Stimulated activated naive B cell treated with anti-CD40 and anti-IgM and Interleukin-4, amounts not matched to agents 10 μg/mL and 1 μg/mL and 100 μg/mL, for 72 hours (primary cell): ENCODE results near the gene ANKRD33B.
A peak's percentile ranks its signal among the peaks of the same experiment; 100 is the strongest.

Experiments used
- ATAC-seq, 2 donors: fragments of 150-1000 bp; cut with Tn5 transposase; replicated peaks; 2 replicates each; pipeline ENCODE4 v1.10.0; 2021; ENCODE audit warnings: moderate library complexity in 1 of 2
- DNase-seq: peaks from one replicate; pipeline ENCODE4 v3.0.0; 2021
- H3K27ac Mint-ChIP-seq: one replicate; pipeline ENCODE4 v1.8.0; 2022; ENCODE audit warnings: mild to moderate bottlenecking, mixed read lengths
- H3K27me3 Mint-ChIP-seq, 2 donors: one replicate each; pipeline ENCODE4 v1.8.0; 2022; ENCODE audit warnings: mixed read lengths in 2 of 2
- H3K36me3 Mint-ChIP-seq, 2 donors: one replicate each; pipeline ENCODE4 v1.8.0; 2022; ENCODE audit warnings: mixed read lengths in 2 of 2, mild to moderate bottlenecking in 1 of 2
- H3K4me1 Mint-ChIP-seq, 2 donors: one replicate each; pipeline ENCODE4 v1.8.0; 2022; ENCODE audit warnings: mixed read lengths in 2 of 2, mild to moderate bottlenecking in 1 of 2
- H3K4me3 Mint-ChIP-seq, 2 donors: one replicate each; pipeline ENCODE4 v1.8.0; 2022; ENCODE audit warnings: mild to moderate bottlenecking in 2 of 2, mixed read lengths in 2 of 2, moderate library complexity in 1 of 2
- H3K9me3 Mint-ChIP-seq, 2 donors: one replicate each; pipeline ENCODE4 v1.8.0; 2022; ENCODE audit warnings: mixed read lengths in 2 of 2, mild to moderate bottlenecking in 1 of 2

Gene ANKRD33B

DNA sequence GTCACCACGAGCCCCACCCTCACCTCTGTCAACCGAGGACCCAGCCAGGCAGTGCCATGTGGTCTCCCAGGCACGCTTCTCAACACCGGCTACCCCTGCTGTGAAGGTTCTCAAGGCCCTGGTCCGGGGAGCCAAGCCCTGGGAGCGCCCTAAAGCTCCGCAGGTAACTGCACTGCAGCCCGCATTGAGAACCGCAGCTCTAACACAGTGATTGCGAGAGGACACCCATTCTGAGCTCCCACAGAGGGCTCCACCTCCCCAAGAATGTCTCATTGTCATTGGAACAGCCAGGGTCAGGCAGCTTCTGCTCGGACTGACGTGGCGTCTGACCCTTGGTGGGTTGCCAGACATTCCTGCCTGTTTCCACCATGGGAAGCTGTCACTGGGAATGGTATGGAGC lies 88.3 kb downstream of the ANKRD33B start:
- Mint-ChIP-seq H3K4me3 (no peak overlapping the region), H3K9me3 (no peaks in the 10 kb centered on the region), H3K4me1 (peaks cover 20 to 39% of the 10 kb centered on the region in 2 donors), H3K36me3 (peaks cover 76 to 82% of the 10 kb centered on the region in 2 donors), H3K27ac (no peak overlapping the region), H3K27me3 (no peaks in the 10 kb centered on the region)
- DNase-seq (no peak), ATAC-seq (no peak)

GRCh38 chr5:10652606-10653005 lies 88.7 kb downstream of the ANKRD33B start:
- H3K9me3 Mint-ChIP-seq: no peaks in the 10 kb centered on the region
- H3K27me3 Mint-ChIP-seq: no peaks in the 10 kb centered on the region
- DNase-seq (no peak), ATAC-seq (no peak)
- no peak overlapping the region for H3K27ac Mint-ChIP-seq
- H3K4me3 Mint-ChIP-seq: no peak overlapping the region
- peaks cover 72 to 77% of the 10 kb centered on the region in 2 donors for H3K36me3 Mint-ChIP-seq
- peaks cover 17 to 35% of the 10 kb centered on the region in 2 donors for H3K4me1 Mint-ChIP-seq

GRCh38 chr5:10653043-10653442 lies 89.2 kb downstream of the ANKRD33B start:
- peak overlapping the region; percentile 68 for H3K27ac Mint-ChIP-seq
- peaks cover 17 to 35% of the 10 kb centered on the region in 2 donors for H3K4me1 Mint-ChIP-seq
- H3K9me3 Mint-ChIP-seq: no peaks in the 10 kb centered on the region
- ATAC-seq: no peak
- no peak for DNase-seq
- peaks cover 67 to 76% of the 10 kb centered on the region in 2 donors for H3K36me3 Mint-ChIP-seq
- H3K27me3 Mint-ChIP-seq: no peaks in the 10 kb centered on the region
- no peak overlapping the region for H3K4me3 Mint-ChIP-seq

GRCh38 chr5:10653751-10654400 lies 90.0 kb downstream of the ANKRD33B start:
- DNase-seq: no peak
- Mint-ChIP-seq H3K9me3 (no peaks in the 10 kb centered on the region), H3K36me3 (peaks cover 59 to 75% of the 10 kb centered on the region in 2 donors), H3K27ac (peak overlapping the region; percentile 38), H3K4me3 (no peak overlapping the region), H3K27me3 (no peaks in the 10 kb centered on the region), H3K4me1 (peaks cover 17 to 35% of the 10 kb centered on the region in 2 donors)
- ATAC-seq: no peak

GRCh38 chr5:10654566-10654965 lies 90.7 kb downstream of the ANKRD33B start:
- DNase-seq: no peak
- no peaks in the 10 kb centered on the region for H3K27me3 Mint-ChIP-seq
- H3K4me1 Mint-ChIP-seq: peaks cover 17 to 35% of the 10 kb centered on the region in 2 donors
- H3K9me3 Mint-ChIP-seq: no peaks in the 10 kb centered on the region
- no peak overlapping the region for H3K4me3 Mint-ChIP-seq
- no peak for ATAC-seq
- H3K36me3 Mint-ChIP-seq: peaks cover 59 to 72% of the 10 kb centered on the region in 2 donors
- H3K27ac Mint-ChIP-seq: peak overlapping the region; percentile 70

DNA sequence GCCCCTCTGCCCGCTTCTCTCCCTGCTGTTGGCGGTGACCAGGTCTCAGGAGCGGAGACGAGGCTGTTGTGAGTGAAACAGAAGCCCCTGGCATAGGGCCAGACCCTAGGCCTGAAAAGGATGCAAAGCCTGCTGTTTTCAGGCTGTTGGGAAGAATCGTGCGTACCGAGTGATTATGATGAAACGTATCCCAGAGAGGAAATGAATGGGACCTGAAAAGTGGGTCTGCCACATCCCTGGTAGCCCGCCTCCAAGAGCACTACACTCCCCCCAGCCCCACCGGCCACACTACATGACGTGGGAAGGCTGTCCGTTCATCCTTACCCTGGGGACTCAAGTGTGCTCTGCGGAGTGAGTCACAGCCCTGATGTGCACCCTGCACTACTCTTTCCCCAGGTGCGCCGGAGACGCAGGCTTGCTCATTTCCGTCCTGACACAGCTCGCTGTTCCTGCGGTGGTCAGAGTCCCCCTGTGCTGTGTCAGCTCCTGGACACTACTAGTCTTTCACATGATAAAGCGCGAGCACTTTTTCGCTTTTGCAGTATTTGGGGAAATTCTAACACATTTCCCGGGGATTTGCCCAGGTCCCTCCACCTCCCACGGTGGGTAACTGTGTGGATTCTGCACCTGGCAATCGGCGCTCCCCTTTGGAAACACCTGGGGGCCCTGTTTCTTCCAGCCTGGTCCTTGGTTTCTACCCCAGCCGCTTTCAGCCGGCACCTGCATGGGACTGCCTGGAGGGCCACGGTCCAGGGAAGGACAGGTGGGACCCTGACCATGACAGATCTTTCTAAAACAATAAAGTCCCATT lies 91.5 kb downstream of the ANKRD33B start:
- peak in 1 of 2 donors; percentile 58 for ATAC-seq
- no peaks in the 10 kb centered on the region for H3K27me3 Mint-ChIP-seq
- DNase-seq: no peak
- peaks cover 57 to 65% of the 10 kb centered on the region in 2 donors for H3K36me3 Mint-ChIP-seq
- no peak overlapping the region for H3K4me3 Mint-ChIP-seq
- H3K4me1 Mint-ChIP-seq: peaks cover 17 to 35% of the 10 kb centered on the region in 2 donors
- no peaks in the 10 kb centered on the region for H3K9me3 Mint-ChIP-seq
- H3K27ac Mint-ChIP-seq: peak overlapping the region; percentile 75

- H3K27ac Mint-ChIP-seq: peak overlapping the region; percentile 75
- H3K9me3 Mint-ChIP-seq: no peaks in the 10 kb centered on the region
- no peak overlapping the region for H3K4me3 Mint-ChIP-seq
- ATAC-seq (no peak), DNase-seq (no peak)
- no peaks in the 10 kb centered on the region for H3K27me3 Mint-ChIP-seq
- peaks cover 50 to 57% of the 10 kb centered on the region in 2 donors for H3K36me3 Mint-ChIP-seq
- H3K4me1 Mint-ChIP-seq: peaks cover 17 to 31% of the 10 kb centered on the region in 2 donors
These were observed 92.3 kb downstream of the ANKRD33B start for GRCh38 chr5:10655972-10656830.

DNA sequence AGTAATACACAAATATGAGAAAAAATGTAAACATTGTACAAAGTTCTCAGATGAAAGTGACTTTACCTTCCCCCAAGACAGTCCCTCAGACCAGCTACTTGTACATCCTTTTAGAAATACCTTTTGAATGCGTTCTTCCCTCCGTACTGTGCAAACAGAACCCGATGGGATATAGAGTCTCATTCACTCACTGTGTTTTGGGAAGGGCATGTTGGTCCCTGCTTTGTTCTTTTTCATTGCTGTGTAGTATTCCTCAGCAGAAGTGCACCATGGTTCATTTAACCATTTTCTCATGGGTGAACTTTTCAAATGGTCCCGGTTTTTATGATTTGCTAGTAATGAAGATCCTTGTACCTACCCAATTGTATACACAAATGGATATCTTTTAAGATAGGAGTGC lies 94.4 kb downstream of the ANKRD33B start:
- DNase-seq: no peak
- Mint-ChIP-seq H3K27ac (peak overlapping the region; percentile 37), H3K4me3 (no peak overlapping the region), H3K9me3 (no peaks in the 10 kb centered on the region), H3K36me3 (peaks cover 34 to 44% of the 10 kb centered on the region in 2 donors), H3K4me1 (peaks cover 21 to 26% of the 10 kb centered on the region in 2 donors), H3K27me3 (no peaks in the 10 kb centered on the region)
- ATAC-seq: no peak

- peak overlapping the region; percentile 47 for H3K27ac Mint-ChIP-seq
- H3K4me3 Mint-ChIP-seq: no peak overlapping the region
- no peaks in the 10 kb centered on the region for H3K9me3 Mint-ChIP-seq
- ATAC-seq (no peak), DNase-seq (no peak)
- peaks cover 9% of the 10 kb centered on the region in 2 donors for H3K4me1 Mint-ChIP-seq
- no peaks in the 10 kb centered on the region for H3K27me3 Mint-ChIP-seq
- peaks cover 16 to 25% of the 10 kb centered on the region in 2 donors for H3K36me3 Mint-ChIP-seq
These were observed 96.3 kb downstream of the ANKRD33B start for GRCh38 chr5:10660135-10660534.

DNA sequence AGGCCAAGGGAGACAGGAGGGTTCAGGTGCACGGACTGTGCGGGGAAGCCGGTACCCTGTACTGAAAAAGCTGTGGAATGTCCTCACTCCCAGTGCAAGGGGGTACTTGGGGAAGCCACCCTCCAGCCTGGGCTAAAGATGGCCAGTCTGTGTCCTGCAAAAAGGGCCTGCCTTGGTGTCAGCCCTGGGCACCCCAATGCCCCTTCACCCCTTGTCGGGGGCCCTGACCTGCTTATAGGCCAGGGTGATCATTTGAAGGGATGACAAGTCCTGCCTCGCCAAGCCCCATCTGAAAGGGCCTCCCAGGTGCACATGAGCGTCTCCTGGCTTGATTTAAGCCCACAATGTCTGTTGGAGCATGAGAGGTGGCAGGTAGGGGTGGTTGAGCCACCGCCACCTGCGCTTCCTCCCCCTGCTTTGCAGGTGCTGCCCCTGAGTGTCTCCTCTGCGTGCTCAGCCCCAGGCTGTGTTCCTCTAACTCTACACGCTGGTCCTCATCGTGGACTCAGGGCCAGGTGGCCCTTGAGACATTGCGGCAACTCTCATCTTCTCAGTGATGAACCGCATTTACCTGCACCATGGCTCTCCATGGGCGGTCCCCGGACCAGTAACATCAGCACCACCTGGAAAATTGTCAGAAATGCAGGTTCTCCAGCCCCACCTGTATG lies 97.0 kb downstream of the ANKRD33B start:
- no peak overlapping the region for H3K4me3 Mint-ChIP-seq
- no peak for DNase-seq
- peak; percentile 46 to 50 for ATAC-seq
- H3K9me3 Mint-ChIP-seq: no peaks in the 10 kb centered on the region
- peaks cover 9 to 18% of the 10 kb centered on the region in 2 donors for H3K36me3 Mint-ChIP-seq
- H3K27ac Mint-ChIP-seq: peak overlapping the region; percentile 47
- no peaks in the 10 kb centered on the region for H3K27me3 Mint-ChIP-seq
- peaks cover 4 to 7% of the 10 kb centered on the region in 2 donors for H3K4me1 Mint-ChIP-seq

DNA sequence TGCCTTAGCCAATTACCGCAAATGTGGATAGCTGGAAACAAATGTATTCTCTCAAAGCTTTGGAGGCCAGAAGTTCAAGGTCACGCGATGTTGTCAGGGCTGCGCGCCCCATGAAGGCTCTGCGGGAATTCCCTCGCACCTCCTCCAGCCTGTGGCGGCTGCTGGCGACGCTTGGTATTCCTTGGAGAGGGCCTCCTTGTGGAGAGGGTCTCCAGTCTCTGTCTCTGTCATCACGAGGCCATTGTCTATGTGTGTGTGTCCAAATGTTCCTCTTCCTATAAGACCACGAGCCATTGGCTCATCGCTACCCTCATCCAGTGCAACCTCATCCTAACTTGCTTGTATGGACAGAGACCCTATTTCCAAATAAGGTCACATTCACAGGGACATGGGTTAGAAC lies 97.5 kb downstream of the ANKRD33B start:
- H3K4me1 Mint-ChIP-seq: peaks cover 0 to 4% of the 10 kb centered on the region in 2 donors

DNA sequence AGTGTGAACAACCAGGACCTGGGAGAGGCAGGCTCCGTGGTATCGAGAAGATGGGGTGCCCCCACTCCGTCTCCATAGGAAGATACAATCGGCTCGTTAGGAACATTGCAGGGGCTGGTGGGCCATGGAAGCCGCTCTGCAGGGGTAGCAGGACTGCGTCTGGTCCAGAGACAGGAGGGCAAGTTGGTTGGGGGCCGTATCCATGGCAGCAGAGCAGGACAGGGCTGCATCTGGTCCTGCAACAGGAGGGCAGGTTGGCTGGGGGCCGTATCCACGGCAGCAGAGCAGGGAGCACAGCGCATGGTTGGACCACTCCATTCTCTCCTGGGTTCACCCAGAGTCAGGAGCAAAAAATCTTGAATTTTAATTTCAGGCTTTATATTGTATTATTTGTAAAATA lies 98.2 kb downstream of the ANKRD33B start:
- Mint-ChIP-seq H3K9me3 (no peaks in the 10 kb centered on the region), H3K4me1 (peaks cover 0 to 4% of the 10 kb centered on the region in 2 donors), H3K27me3 (no peaks in the 10 kb centered on the region), H3K4me3 (no peak overlapping the region), H3K27ac (no peak overlapping the region), H3K36me3 (peaks cover 0 to 9% of the 10 kb centered on the region in 2 donors)
- DNase-seq (no peak), ATAC-seq (no peak)

More for the DNA sequence above, 97.5 kb downstream of the ANKRD33B start:
- Mint-ChIP-seq H3K9me3 (no peaks in the 10 kb centered on the region), H3K36me3 (peaks cover 4 to 12% of the 10 kb centered on the region in 2 donors), H3K27me3 (no peaks in the 10 kb centered on the region), H3K27ac (peak overlapping the region; percentile 47), H3K4me3 (no peak overlapping the region)
- ATAC-seq (no peak), DNase-seq (no peak)

DNA sequence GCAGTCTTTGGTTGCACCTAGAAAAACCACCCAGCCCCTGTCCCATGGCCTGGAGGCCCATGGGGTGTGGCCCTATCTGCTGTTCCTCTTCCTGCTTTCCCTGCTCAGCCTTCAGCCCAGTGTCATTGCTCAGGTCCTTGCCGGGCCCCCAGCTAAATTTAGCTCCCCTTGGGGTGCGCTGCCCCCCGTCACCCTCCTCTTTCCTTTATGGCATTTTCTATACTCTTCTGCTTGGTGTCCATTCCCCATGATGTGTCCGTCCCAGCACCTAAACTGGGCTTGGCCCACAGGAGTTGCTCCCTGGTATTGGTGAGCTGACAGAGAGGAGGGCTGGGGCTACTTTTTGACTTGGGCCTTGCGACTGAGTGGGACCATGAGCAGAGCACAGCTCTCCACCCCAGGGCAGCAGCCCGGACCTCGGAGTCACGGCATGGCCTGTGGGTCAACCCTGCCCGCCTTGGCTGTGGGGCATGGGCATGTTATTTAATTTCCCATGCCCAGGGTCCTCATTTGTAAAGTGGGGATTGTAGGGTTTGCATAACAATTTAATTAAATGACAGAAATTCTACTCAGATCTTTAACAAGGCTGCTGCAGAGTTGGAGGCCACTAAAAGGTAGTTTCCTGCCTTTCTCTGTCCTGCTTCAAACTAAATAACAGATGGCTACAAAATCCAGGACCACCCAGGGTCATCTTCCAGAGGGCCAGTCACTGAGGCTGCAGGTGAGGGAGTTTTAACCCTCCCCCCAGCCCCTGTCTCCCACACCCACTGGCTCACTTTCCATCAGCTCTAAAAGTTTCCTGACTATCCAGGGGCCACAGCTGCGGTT lies 99.0 kb downstream of the ANKRD33B start:
- no peak for DNase-seq
- peaks cover 0 to 7% of the 10 kb centered on the region in 2 donors for H3K36me3 Mint-ChIP-seq
- no peak for ATAC-seq
- no peaks in the 10 kb centered on the region for H3K9me3 Mint-ChIP-seq
- H3K27ac Mint-ChIP-seq: no peak overlapping the region
- no peaks in the 10 kb centered on the region for H3K27me3 Mint-ChIP-seq
- peaks cover 0 to 4% of the 10 kb centered on the region in 2 donors for H3K4me1 Mint-ChIP-seq
- H3K4me3 Mint-ChIP-seq: no peak overlapping the region
